Endothelial cell of umbilical vein (primary cell): Measurements from ENCODE around the gene RPP40. TPM values are rescaled to one million over a fixed set of nuclear protein-coding genes. Genes with fewer than 3 reads are reported as not detected.
"Not testable (repeated sequence)": the region's sequence is repeated elsewhere in the genome, so short reads cannot be mapped to it uniquely, and the experiment has no call there.

Experiments
- BruUV-seq: library from RNA; stranded (reverse); fragments of 400-500 nt; replicated peaks from 2 replicates; lab custom pipeline; 2021; lab: Mats Ljungman, UMichigan
- CTCF ChIA-PET: fragments of 300-600, 350-600 bp; sonication (Branson Sonifier 250); formaldehyde crosslinking; loops from one replicate; lab custom pipeline; 2021; ENCODE audit warnings: antibody characterized with exemption, inconsistent platforms; lab: Charles Lee
- POLR2A ChIA-PET: fragments of 300-600, 350-600 bp; sonication (Branson Sonifier 250); formaldehyde crosslinking; loops from one replicate; lab custom pipeline; 2021; ENCODE audit warnings: antibody characterized with exemption, inconsistent platforms; lab: Charles Lee
- DNase-seq: peaks from one replicate; pipeline ENCODE4 v3.0.0-alpha.2; 2011; ENCODE audit warnings: low read depth, low spot score
- FAIRE-seq: peaks from 2 replicates; lab custom pipeline; 2011; peaks lifted over from hg19 to GRCh38; lab: Jason Lieb, UNC
- H2AFZ ChIP-seq: 2 replicates; pipeline ENCODE4 v1.6.0; 2012; ENCODE audit warnings: low read depth, low read length, control low read depth, inconsistent platforms
- H3K27ac ChIP-seq: 2 replicates; pipeline ENCODE4 v1.5.1; 2011; ENCODE audit warnings: low read depth, mild to moderate bottlenecking, control low read depth, low read length, moderate library complexity; ENCODE audit not compliant: insufficient read depth
- H3K27me3 ChIP-seq, 2 experiments: 2 replicates each; pipeline versions ENCODE4 v1.6.0 to v1.6.1; 2011; ENCODE audit warnings: low read length in 2 of 2, mixed read lengths in 1 of 2; ENCODE audit not compliant: control insufficient read depth in 2 of 2, insufficient read depth in 2 of 2
- H3K36me3 ChIP-seq, 2 experiments: 2 replicates in 1 of 2; 3 replicates in 1 of 2; pipeline ENCODE4 v1.5.1; 2011; ENCODE audit warnings: low read length in 2 of 2, mild to moderate bottlenecking in 1 of 2, moderate library complexity in 1 of 2; ENCODE audit not compliant: control insufficient read depth in 2 of 2, insufficient read depth in 2 of 2; ENCODE audit errors: extremely low read depth in 1 of 2
- H3K4me1 ChIP-seq: 3 replicates; pipeline ENCODE4 v1.5.1; 2011; ENCODE audit warnings: mild to moderate bottlenecking, low read length; ENCODE audit not compliant: control insufficient read depth, insufficient read depth; ENCODE audit errors: extremely low read depth
- H3K4me2 ChIP-seq: 2 replicates; pipeline ENCODE4 v1.6.1; 2011; ENCODE audit warnings: low read length, control low read depth, mixed read lengths; ENCODE audit not compliant: insufficient read depth
- H3K4me3 ChIP-seq, 3 experiments: fragments of 200-600 bp in 1 of 3; sonication (generic), shearing (Covaris generic) in 1 of 3; replicated peaks in 1 of 3; 2 replicates each; pipeline ENCODE4 v1.5.1; 2011 to 2016; ENCODE audit warnings: control low read depth in 3 of 3, low read length in 3 of 3, mild to moderate bottlenecking in 2 of 3, inconsistent platforms in 1 of 3, low read depth in 1 of 3, moderate library complexity in 1 of 3; ENCODE audit not compliant: insufficient read depth in 1 of 3
- H3K79me2 ChIP-seq: 2 replicates; pipeline ENCODE4 v1.6.0; 2012; ENCODE audit warnings: low read length, inconsistent platforms; ENCODE audit not compliant: control insufficient read depth, insufficient read depth
- H3K9ac ChIP-seq: replicated peaks from 2 replicates; pipeline ENCODE3; 2011; ENCODE audit warnings: low read length, control low read depth; ENCODE audit not compliant: insufficient read depth; ENCODE audit errors: extremely low read depth
- H3K9me1 ChIP-seq: replicated peaks from 3 replicates; pipeline ENCODE4 v1.6.0; 2011; ENCODE audit warnings: mild to moderate bottlenecking, low read length; ENCODE audit not compliant: control insufficient read depth, insufficient read depth; ENCODE audit errors: extremely low read depth
- H3K9me3 ChIP-seq: replicated peaks from 2 replicates; pipeline ENCODE4 v1.5.1; 2012; ENCODE audit warnings: low read length, inconsistent platforms; ENCODE audit not compliant: control insufficient read depth, insufficient read depth
- H4K20me1 ChIP-seq: replicated peaks from 2 replicates; pipeline ENCODE3; 2011; ENCODE audit warnings: mild to moderate bottlenecking, low read length; ENCODE audit not compliant: control insufficient read depth, insufficient read depth; ENCODE audit errors: extremely low read depth
- dilution Hi-C: fragments of 300-500 bp; cut with MboI; formaldehyde crosslinking; loops from one replicate; pipeline ENCODE4 v1.15.0; 2019; ENCODE audit warnings: low sequenced_read_pairs; ENCODE audit not compliant: extremely low pct_ligation_motif_present
- intact Hi-C: fragments of 100-400 bp; cut with micrococcal nuclease; formaldehyde crosslinking; loops from one replicate; pipeline ENCODE4 v1.10.0; 2022
- polyA plus RNA-seq, 4 experiments: library from polyadenylated mRNA; depleted of rRNA in 3 of 4; stranded (reverse) in 3 of 4; unstranded in 1 of 4; fragments of >200 nt; gene quantifications; 2 replicates each; pipeline versions ENCODE4 v1.2.1 to v1.2.3, GENCODE V29; 2011 to 2012; ENCODE audit warnings: missing spikeins in 1 of 4
- total RNA-seq: library from RNA; stranded (reverse); gene quantifications from 2 replicates; pipeline ENCODE4 v1.2.3, GENCODE V29; 2021

Gene RPP40
- total and polyA plus RNA-seq, 2 donors (not counting 3 experiments of a cell fraction or from before 2014, with no cell fraction given) = 10.2 to 15.3 TPM

DNA sequence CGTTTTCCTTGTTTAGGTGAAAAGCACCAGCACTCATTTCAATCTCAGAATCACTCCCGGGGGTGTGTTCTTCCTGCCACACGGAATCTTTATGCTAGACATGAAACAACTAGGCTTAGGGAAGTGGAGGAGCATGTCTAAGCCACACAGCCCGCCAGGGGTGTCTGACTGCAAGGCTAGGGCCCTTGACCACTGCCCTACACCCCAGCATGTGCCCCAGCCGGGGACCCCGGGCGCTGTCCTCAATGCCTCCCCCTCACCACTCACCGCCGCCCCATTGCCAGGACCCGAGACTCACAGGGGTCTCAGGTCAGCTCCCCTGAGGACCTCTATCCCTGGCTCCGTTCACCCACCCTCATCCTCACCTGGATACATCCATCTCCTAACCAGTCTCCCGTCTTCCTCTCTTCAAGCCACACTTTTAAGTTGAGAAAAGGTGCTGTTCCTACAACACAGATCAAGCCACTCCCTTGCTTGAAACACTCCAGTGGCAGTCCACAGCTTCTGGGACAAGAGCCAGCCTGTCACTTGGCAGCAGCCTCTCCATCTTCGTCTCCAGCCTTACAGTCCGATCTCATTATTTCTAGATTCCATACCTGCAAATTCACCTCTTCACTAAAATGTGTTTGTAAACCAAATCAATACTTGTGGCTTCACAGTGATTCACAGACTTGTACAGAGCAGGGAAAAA is 29.5 kb upstream of the RPP40 start:
- dilution Hi-C loops, H3K27ac ChIP-seq, CTCF ChIA-PET, H3K79me2 ChIP-seq, H3K9ac ChIP-seq, H3K36me3 ChIP-seq, H4K20me1 ChIP-seq, intact Hi-C loops, DNase-seq, H3K4me1 ChIP-seq, H3K4me2 ChIP-seq, BruUV-seq, POLR2A ChIA-PET, H3K27me3 ChIP-seq, H3K9me1 ChIP-seq, H3K4me3 ChIP-seq, H3K9me3 ChIP-seq: not testable (repeated sequence)
- FAIRE-seq = peak; percentile 77
- peak overlapping the region; percentile 75 for H2AFZ ChIP-seq

DNA sequence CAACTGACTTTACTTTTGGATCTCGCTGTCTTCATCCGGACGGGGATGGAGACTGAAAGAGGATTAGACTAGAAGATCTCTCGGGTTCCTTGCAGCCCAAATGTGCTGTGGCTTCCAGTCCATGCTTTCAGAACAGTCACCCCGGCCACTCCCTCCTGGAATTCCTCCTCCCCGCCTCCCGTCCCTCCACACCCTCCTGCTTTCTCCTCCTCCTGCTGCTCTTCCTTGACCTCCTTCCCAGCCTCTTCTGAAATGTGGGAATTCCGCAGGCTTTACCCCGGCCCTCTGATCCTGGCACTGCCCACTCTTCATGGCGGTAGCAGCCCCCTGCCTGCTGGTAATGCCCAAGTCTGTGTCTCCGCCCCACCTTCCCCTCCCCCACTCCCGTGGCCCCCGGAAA is 28.9 kb upstream of the RPP40 start:
- FAIRE-seq = peak; percentile 81
- Histone ChIP-seq H3K4me3 (peak overlapping the region in 1 of 3 experiments; percentile 8), H2AFZ (peak overlapping the region; percentile 75), H3K4me2 (peak overlapping the region; percentile 26)
- H4K20me1 ChIP-seq, H3K27me3 ChIP-seq, H3K9me3 ChIP-seq, BruUV-seq, H3K79me2 ChIP-seq, H3K4me1 ChIP-seq, H3K9ac ChIP-seq, H3K9me1 ChIP-seq, POLR2A ChIA-PET, DNase-seq, CTCF ChIA-PET, H3K36me3 ChIP-seq, H3K27ac ChIP-seq, intact Hi-C loops, dilution Hi-C loops: not testable (repeated sequence)
